ENCODE data around the gene CXADR.

DNA sequence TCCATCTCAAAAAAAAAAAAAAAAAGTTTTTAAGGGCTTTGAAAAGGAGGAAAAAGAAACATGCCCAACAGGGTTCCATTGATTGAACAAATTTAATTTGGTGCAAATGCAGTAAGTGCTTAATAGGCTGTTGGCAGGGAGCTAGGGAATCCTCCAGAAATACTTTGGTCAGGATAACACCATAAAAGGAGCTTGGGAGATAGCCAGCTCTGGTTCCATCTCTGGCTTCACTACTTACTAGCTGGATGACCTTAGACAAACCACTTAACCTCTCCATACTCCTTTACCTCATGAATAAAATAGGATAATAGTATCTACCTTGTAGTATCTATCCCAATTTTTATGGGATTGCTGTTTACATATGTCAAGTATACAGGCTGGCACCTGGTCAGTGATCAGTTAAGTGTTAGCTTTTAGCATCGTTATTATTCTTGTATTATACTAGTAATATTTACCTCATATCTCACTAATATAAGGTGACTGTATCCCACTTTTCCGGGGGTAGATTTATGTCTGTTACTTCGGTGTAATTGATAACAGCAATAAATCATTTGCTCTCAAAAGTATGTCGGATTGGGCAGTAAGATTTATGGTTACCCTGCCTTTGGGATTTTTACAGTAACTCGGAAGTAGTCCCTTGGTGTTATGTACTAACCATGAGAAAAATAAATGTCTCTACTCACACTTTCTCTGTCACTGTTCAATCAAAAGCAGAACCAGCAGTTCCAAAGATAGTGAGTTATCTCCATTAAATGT is 63.4 kb downstream of the CXADR start:
- TF ChIP-seq POLR2A (IDR thresholded peaks at IDR 0.05; ENCODE audit: low read length), result no peak
- no peak for TF ChIP-seq GATA1 (IDR thresholded peaks at IDR 0.05; ENCODE audit: low read depth, low read length)
